ENCODE data around the gene LOXL1.
"Not testable (repeated sequence)": the region's sequence is repeated elsewhere in the genome, so short reads cannot be mapped to it uniquely, and the experiment has no call there.

GRCh38 chr15:73960472-73961070 is 34.3 kb downstream of the LOXL1 start:
- not testable (repeated sequence) for TF ChIP-seq CTCF (IDR thresholded peaks at IDR 0.05; ENCODE audit: borderline replicate concordance, extremely low read depth, low read length, poor library complexity, severe bottlenecking); EZH2 (IDR thresholded peaks at IDR 0.05; ENCODE audit: borderline replicate concordance, low read depth, low read length, severe bottlenecking)
